Measurements from ENCODE around the gene RAX2. TPM values are rescaled to one million over a fixed set of nuclear protein-coding genes. Genes with fewer than 3 reads are reported as not detected.

Gene RAX2
- total RNA-seq, 3 donors from 2014 or later = not detected

GRCh38 chr19:3730457-3730958, 41.5 kb downstream of the RAX2 start:
- no peak overlapping the region for H3K4me3 ChIP-seq
- H3K4me1 ChIP-seq (ENCODE audit: low read depth) = peaks cover 12% of the 10 kb centered on the region
- no peak for TF ChIP-seq CTCF (IDR thresholded peaks at IDR 0.05)
- peak in 1 of 3 donors; percentile 21 for DNase-seq
- peaks cover 9% of the 10 kb centered on the region for H3K36me3 ChIP-seq (ENCODE audit: low read depth)
- intact Hi-C loops (cut with DNase I, micrococcal nuclease) = no loop called here
- ATAC-seq = no peak
- no peaks in the 10 kb centered on the region for H3K9me3 ChIP-seq

DNA sequence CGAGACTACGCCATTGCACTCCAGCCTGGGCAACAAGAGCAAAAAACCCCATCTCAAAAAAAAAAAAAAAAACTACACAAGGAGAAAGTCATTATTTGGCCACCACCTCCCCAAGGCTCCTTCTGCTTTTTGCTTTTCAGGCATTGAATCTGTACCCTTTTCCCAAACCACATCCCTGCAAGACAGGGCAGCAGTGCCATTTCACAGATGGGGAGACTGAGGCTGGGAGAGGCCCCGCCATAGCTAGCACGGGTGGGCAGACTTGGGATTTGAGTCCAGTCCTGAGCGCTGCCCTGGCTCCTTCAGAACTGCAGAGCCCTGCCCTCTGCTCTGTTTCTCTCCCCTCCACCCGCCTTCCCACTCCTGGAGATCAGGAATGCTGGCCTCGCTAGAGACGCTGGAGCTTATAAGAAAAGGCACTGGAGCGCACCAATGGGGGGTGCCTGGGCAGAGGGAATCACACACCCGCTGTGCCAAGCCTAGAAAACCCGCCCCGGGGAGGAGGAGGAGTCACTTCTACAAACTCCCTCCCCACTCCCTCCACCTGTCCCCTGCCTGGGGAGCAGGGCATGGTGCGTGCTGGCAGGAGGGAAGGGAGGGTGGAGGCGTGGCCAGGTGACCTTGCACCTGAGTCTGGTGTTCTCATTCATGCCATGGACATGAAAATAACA, 46.3 kb downstream of the RAX2 start:
- peak; percentile 91 to 95 (median 92) for DNase-seq
- peak; percentile 78 for ATAC-seq
- intact Hi-C loops (cut with DNase I, micrococcal nuclease) = no loop called here
- TF ChIP-seq CTCF (IDR thresholded peaks at IDR 0.05) = no peak
- H3K36me3 ChIP-seq (ENCODE audit: low read depth) = no peaks in the 10 kb centered on the region
- H3K9me3 ChIP-seq = no peaks in the 10 kb centered on the region
- H3K4me3 ChIP-seq = no peak overlapping the region
- H3K4me1 ChIP-seq (ENCODE audit: low read depth) = peaks cover 43% of the 10 kb centered on the region

DNA sequence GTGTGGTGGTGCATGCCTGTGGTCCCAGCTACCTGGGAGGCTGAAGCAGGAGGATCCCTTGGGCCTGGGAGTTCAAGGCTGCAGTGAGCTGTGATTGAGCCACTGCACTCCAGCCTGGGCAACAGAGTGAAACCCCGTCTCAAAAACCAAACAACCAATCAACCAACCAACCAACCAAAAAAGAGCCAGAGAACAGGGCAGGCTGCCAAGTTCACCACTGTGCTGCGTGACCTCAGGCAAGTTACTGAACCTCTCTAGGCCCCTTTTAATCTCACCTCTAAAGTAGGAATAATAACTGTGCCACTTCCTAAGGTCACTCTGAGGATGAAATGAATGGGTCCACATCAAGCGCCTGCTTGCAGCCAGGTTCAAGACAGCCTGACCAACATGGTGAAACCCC, 46.9 kb downstream of the RAX2 start:
- Histone ChIP-seq H3K4me1 (ENCODE audit: low read depth) (peaks cover 45% of the 10 kb centered on the region), H3K36me3 (ENCODE audit: low read depth) (no peaks in the 10 kb centered on the region), H3K9me3 (no peaks in the 10 kb centered on the region), H3K4me3 (no peak overlapping the region)
- ATAC-seq (no peak), DNase-seq (no peak)
- no peak for TF ChIP-seq CTCF (IDR thresholded peaks at IDR 0.05)
- intact Hi-C loops (cut with DNase I, micrococcal nuclease) = no loop called here

- DNase-seq = no peak
- no peak overlapping the region for H3K4me3 ChIP-seq
- H3K4me1 ChIP-seq (ENCODE audit: low read depth) = peaks cover 54% of the 10 kb centered on the region
- no peaks in the 10 kb centered on the region for H3K36me3 ChIP-seq (ENCODE audit: low read depth)
- no peak for ATAC-seq
- intact Hi-C loops (cut with DNase I, micrococcal nuclease) = no loop called here
- no peaks in the 10 kb centered on the region for H3K9me3 ChIP-seq
- no peak for TF ChIP-seq CTCF (IDR thresholded peaks at IDR 0.05)
Measured at GRCh38 chr19:3723883-3724282, 48.1 kb downstream of the RAX2 start.

- no peak for TF ChIP-seq CTCF (IDR thresholded peaks at IDR 0.05)
- Histone ChIP-seq H3K36me3 (ENCODE audit: low read depth) (no peaks in the 10 kb centered on the region), H3K4me3 (no peak overlapping the region), H3K4me1 (ENCODE audit: low read depth) (peaks cover 58% of the 10 kb centered on the region), H3K9me3 (no peaks in the 10 kb centered on the region)
- DNase-seq (no peak), ATAC-seq (no peak)
- intact Hi-C loops (cut with DNase I, micrococcal nuclease) = no loop called here
Measured at GRCh38 chr19:3723110-3723488, 48.9 kb downstream of the RAX2 start.

Data from mucosa of descending colon (tissue), 3 donors.